GM21528 (cell line): ENCODE measurements around the gene SERF1A.
"Not testable (repeated sequence)": the region's sequence is repeated elsewhere in the genome, so short reads cannot be mapped to it uniquely, and the experiment has no call there.

Source experiments
- ATAC-seq: cut with Tn5 transposase; IDR thresholded peaks from one replicate; pipeline ENCODE4 v1.9.1; 2021; ENCODE audit warnings: mild to moderate bottlenecking, moderate library complexity; ENCODE audit not compliant: unreplicated experiment, low FRiP score

Gene SERF1A

DNA sequence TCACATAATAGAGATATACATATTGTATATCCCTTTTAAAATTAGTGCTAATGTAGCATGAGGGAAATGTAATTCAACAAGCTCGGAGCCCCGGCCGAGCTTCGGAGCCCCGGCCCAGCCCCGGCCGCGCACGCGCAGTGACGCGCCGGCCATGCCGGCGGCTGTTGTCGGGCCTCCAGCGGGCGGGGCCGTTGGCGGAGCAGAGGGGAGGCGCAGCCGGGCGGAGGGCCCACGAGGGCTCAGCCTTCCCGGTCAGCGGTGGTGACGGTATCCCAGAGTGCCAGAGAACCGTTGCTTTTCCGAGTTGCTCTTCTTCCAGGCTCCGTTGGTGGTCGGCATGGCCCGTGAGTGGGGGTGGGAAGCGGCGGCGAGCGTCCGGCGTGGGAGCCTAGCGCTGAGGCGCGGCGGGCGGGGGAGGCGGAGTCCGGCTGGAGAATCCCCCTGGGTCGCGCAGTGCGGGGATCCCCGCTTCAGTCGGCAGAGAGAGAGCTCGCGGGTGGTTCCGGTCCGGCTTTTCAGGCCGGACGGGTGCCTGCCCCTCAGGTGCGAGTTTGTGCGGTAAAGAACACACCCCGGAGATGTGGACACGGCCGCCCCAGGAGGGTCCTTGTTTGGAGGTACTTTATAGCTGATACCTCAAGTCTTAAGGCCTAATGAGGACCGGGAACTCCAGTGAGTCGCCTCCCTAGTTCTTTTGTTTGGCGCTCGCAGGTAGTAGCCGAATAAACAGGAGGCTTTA is at the start of gene SERF1A:
TSS of gene SERF1A (plus strand) at position 137 of the 739 bp plus-strand sequence. CDS start at position 338, 201 bp downstream.
- ATAC-seq: peak; percentile 92

DNA sequence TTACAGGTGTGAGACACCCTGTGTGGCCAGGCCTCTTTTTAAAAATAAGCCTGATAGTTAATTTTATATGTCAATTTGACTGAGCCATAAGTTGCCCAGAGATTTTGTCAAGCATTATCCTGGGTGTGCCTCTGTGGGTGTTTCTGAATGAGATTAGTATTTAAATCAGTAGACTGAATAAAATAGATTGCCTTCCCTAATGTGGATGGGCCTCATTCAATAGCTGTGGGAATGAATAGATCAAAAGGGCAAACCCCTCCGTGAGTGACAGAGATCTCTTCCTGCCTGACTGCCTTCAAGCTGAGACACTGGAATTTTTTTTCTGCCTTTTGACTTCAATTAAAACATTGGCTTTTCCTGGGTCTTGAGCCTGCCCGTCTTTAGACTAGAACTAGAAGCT is 33.7 kb upstream of the SERF1A start:
- ATAC-seq: not testable (repeated sequence)

DNA sequence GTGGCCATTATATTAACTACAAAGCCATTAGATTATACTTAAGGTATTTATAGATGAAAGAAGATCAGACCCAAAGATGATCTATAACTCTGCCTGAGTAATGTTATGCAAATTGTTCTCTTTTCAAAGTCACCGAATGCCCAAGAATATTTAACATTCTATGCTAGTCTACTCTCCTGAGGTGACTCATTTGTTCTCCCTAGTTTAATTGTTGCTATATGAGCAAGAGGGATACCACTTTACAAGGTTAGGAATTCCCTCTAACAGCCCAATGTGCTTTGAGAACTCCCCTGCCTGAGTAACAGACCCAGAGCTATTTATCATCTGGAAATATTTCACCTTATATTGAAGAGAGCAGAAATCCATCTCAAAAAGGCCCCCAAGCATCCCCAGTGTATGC is 29.8 kb upstream of the SERF1A start:
- not testable (repeated sequence) for ATAC-seq

DNA sequence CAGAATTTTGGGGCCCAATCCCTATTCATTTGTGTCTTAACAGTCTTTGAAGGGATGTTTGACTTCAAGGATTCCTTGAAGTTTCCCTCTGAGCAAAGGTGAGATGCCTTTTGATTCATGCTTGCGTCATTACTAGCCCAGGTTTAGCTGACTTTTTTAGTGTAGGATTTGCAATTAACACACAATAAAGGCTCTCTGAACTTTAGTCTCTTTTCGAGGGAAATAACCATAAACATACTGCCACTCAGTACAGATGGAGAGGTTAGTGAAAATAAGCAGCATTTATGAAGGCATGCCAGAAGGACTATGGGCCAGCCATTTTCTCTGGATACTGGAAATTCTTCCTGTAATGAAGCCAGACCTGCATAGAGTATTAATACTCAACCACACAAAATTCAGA is 4.4 kb upstream of the SERF1A start:
- not testable (repeated sequence) for ATAC-seq

DNA sequence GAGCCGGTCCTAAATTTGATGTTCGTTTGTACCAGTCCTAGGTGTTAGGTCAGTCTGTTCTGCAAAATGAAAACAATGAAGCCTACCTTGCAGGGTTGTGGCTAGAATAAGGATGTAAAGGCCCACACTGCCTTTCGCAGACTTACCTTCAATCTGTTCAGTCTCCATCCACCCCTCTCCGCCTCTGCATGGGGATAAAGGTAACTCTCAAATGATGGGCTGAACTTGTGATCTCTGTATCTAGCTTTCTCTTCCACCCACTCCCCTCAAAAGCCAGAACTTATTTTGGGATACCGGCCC is 753 bp downstream of the SERF1A start:
- ATAC-seq: peak; percentile 37

DNA sequence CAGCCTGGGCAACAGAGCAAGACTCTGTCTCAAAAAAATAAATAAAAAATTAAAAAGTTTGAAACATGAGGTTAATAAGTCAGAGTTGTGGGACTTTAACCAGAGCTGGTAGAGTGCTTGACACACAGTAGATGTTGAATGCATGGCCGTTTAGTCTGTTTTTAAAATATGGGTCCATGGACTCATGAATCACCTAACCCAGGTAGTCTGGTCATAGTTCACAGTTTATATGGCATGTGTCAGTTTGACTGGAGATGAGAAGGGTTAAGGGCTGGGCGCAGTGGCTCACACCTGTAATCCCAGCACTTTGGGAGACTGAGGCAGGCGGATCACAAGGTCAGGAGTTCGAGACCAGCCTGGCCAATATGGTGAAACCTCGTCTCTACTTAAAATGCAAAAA is 6.2 kb downstream of the SERF1A start:
- ATAC-seq: not testable (repeated sequence)

DNA sequence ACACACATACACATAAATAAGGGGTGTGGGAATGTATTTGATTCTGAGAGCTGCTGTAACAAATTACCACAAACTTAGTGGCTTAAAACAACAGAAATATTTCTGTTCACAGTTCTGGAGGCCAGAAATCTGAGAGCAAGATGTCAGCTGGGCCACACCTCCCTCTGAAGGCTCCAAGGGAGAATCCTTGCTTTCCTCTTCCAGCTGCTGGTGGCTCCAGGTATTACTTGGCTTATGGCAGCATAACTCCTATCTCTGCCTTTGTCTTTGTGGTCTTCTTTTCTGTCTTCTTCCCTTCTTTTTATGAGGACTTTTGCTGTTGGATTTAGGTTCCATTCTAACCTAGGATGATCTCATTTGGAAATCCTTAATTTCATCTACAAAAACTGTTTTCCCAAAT is 16.4 kb downstream of the SERF1A start:
- not testable (repeated sequence) for ATAC-seq

DNA sequence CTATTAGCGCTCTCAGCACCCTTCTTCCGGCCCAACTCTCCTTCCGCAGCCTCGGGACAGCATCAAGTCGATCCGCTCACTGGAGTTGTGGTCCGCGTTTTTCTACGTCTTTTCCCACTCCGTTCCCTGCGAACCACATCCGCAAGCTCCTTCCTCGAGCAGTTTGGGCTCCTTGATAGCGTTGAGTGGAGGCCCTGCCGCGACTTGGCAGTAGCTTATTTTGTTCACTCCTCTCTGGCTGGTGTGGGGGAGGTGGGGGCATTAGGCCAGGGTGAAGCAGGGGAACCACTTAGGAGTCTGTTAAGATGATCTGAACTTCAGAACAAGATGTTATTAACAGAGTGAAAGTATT is 24.7 kb downstream of the SERF1A start:
- peak; percentile 46 for ATAC-seq

DNA sequence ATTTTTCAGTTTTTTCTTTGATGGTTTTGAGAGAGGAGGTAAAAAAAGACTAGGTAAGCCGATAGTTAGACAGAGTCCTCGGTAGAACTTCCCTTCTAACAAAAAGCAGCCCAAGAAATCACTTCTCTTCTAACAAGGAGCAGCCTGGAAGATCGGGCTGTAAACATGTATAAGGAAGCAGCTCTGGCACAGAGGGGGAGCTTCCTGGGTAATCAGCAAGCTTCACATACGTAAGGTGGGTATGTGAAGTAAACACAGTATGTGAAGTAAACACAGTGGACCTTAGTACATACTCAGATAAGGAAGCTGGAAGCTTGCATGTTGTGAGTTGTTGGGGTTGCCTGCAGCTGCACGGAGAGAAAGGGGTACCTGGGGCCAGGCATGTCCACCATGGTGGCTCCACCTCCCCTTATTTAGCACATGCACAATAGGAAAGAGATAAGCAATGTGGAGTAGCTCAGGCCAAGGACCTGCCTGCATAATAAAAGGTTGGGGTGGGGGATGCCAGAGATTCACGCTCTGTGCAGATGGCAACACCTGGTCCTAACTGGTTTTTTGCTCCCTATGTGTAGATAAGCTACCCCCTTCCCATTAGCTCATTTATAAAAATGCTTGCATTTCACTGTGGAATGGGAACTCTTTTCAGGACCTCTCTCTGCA is 31.4 kb downstream of the SERF1A start:
- ATAC-seq: not testable (repeated sequence)

DNA sequence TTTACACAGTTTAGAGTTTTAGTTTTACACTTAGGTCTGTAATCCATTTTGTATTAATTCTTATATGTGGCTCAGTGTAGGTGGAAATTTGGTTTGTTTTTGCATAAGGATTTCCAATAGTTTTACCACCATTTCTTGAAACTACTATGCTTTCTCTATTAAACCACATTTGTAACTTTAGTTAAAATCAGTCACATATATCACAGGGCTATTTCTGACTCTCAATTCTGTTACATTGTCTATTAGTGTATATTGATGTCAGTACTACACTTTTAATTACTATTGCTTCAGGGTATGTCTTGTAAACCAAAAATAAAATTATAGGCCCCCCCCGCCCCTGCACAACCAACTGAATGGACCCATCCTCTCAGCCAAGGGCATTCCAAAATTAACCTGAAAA is 32.1 kb downstream of the SERF1A start:
- ATAC-seq: not testable (repeated sequence)

DNA sequence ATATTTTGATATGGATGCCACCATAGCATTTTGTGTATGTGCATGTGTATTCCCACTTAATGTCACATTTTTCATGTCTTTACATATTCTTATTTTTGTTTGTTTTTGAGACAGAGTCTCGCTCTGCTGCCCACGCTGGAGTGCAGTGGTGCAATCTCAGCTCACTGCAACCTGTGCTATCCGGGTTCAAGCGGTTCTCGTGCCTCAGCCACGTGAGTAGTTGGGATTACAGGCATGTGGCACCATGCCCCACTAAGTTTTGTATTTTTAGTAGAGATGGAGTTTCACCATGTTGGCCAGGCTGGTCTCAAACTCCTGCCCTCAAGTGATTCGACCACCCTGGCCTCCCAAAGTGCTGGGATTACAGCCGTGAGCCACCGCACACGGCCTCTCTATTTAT is 52.6 kb downstream of the SERF1A start:
- not testable (repeated sequence) for ATAC-seq
